Breast epithelium (tissue), 3 donors: Measurements from ENCODE around the gene WDR91.

Experiments
- POLR2A ChIP-seq: fragments of 450-650 bp; IDR thresholded peaks from one replicate; pipeline ENCODE4 v1.6.1; 2016; ENCODE audit warnings: antibody characterized with exemption, mild to moderate bottlenecking, moderate library complexity
- TF ChIP-seq, protein P1 (sequence below), 3 donors: fragments of 450-650 bp; IDR thresholded peaks; one replicate each; pipeline ENCODE4 v1.5.1; 2016 to 2017; ENCODE audit warnings: antibody characterized with exemption in 3 of 3, mild to moderate bottlenecking in 3 of 3, moderate library complexity in 3 of 3

DNA sequence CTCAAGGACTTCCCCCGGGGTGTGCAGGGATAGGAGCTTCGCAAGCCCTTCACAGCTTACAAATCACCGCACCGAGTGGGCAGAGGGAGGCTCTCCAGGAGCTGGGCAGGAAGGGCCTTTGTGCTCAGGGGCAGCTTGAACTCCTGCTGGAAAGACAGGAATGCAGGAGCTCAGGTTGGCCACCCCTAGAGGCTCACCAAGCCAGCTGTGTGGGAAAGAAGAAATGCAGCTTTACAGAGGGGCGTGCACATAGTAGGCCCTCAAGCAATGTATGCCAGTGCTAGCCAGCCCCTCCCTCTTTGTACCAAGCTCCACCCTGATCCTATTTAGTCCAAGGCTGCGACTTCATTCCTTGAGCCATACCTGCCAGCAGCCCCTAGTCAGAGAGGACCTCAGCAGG is 48.4 kb upstream of the WDR91 start:
- TF ChIP-seq, protein P1, sequence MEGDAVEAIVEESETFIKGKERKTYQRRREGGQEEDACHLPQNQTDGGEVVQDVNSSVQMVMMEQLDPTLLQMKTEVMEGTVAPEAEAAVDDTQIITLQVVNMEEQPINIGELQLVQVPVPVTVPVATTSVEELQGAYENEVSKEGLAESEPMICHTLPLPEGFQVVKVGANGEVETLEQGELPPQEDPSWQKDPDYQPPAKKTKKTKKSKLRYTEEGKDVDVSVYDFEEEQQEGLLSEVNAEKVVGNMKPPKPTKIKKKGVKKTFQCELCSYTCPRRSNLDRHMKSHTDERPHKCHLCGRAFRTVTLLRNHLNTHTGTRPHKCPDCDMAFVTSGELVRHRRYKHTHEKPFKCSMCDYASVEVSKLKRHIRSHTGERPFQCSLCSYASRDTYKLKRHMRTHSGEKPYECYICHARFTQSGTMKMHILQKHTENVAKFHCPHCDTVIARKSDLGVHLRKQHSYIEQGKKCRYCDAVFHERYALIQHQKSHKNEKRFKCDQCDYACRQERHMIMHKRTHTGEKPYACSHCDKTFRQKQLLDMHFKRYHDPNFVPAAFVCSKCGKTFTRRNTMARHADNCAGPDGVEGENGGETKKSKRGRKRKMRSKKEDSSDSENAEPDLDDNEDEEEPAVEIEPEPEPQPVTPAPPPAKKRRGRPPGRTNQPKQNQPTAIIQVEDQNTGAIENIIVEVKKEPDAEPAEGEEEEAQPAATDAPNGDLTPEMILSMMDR (IDR thresholded peaks at IDR 0.05) = no peak
- no peak for TF ChIP-seq POLR2A
